ENCODE results near the gene PRSS8.
"Not testable (repeated sequence)": the region's sequence is repeated elsewhere in the genome, so short reads cannot be mapped to it uniquely, and the experiment has no call there.

Gene PRSS8

DNA sequence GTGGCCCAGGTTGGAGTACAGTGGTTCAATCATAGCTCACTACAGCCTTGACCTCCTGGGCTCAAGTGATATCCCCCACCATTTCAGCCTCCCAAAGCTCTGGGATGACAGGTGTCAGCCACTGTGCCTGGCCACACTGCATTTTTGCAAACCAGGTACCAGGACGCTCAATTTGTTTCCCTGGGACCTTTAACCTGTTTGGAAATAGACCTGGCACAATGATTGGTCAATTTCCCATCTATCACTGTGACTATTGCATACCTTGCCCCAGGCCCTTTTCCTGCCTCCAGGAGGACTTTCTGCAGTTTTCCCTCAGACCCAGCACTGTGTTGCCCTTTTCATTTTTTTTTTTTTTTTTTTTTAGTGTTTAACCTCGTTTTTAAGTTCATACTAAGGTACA is 33.3 kb upstream of the PRSS8 start:
- no peaks in the 10 kb centered on the region for H3K4me1 ChIP-seq (ENCODE audit: control insufficient read depth, insufficient read depth, low read length, poor library complexity, severe bottlenecking)
- no peak overlapping the region for H3K4me3 ChIP-seq (ENCODE audit: extremely low read depth, insufficient read depth, low read length, poor library complexity, severe bottlenecking)
- H3K27ac ChIP-seq (ENCODE audit: low read depth, low read length, severe bottlenecking): no peak overlapping the region
- WGBS, 2 experiments (ENCODE audit: insufficient coverage in 2 of 2): 89 to 100% methylated on average over 1 of the region's 2 CpGs
- no peaks in the 10 kb centered on the region for H3K9me3 ChIP-seq (ENCODE audit: control insufficient read depth, low read length)
- no peaks in the 10 kb centered on the region for H3K36me3 ChIP-seq (ENCODE audit: control insufficient read depth, insufficient read depth, low read length)

DNA sequence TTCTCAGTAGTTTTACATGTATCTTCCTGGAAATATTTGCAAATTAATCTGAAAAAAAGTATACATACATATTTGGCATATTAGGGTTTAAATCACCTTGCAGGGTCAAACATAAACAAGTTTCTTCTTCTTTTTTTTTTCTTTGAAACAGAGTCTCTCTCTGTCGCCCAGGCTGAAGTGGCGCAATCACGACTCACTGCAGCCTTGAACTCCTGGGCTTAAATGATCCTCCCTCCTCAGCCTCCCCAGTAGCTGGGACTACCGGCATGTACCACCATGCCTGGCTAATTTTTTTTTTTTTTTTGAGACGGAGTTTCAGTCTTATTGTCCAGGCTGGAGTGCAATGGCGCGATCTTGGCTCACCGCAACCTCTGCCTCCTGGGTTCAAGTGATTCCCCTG is 31.8 kb upstream of the PRSS8 start:
- no peak overlapping the region for H3K4me3 ChIP-seq (ENCODE audit: extremely low read depth, insufficient read depth, low read length, poor library complexity, severe bottlenecking)

DNA sequence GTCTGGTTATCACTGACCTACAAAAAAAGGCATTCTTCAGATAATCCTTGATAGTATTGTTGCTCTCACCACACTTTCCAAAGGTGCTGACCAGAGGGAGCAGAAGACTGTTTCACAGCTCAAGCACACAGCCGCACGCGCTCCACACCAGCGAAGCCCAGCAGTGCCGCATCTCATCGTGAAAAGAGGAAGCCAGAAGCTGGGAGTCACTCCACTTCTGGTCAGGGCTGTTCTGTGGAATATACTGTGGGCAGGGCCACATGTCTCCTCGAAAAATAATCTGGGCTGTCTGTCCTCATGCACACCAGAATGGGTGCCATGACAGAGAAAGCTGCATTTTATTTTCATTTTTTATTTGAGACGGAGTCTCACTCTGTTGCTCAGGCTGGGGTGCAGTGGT is 21.6 kb upstream of the PRSS8 start:
- 78 to 84% methylated on average over 5 to 8 of the region's 8 CpGs for WGBS, 2 experiments (ENCODE audit: insufficient coverage in 2 of 2)
- Histone ChIP-seq H3K4me3 (ENCODE audit: extremely low read depth, insufficient read depth, low read length, poor library complexity, severe bottlenecking) (no peak overlapping the region), H3K36me3 (ENCODE audit: control insufficient read depth, insufficient read depth, low read length) (no peaks in the 10 kb centered on the region), H3K9me3 (ENCODE audit: control insufficient read depth, low read length) (no peaks in the 10 kb centered on the region), H3K27ac (ENCODE audit: low read depth, low read length, severe bottlenecking) (no peak overlapping the region), H3K4me1 (ENCODE audit: control insufficient read depth, insufficient read depth, low read length, poor library complexity, severe bottlenecking) (no peaks in the 10 kb centered on the region)

More for the DNA sequence above, 31.8 kb upstream of the PRSS8 start:
- H3K4me1 ChIP-seq (ENCODE audit: control insufficient read depth, insufficient read depth, low read length, poor library complexity, severe bottlenecking): no peaks in the 10 kb centered on the region
- no peak overlapping the region for H3K27ac ChIP-seq (ENCODE audit: low read depth, low read length, severe bottlenecking)
- no peaks in the 10 kb centered on the region for H3K36me3 ChIP-seq (ENCODE audit: control insufficient read depth, insufficient read depth, low read length)
- WGBS, 2 experiments (ENCODE audit: insufficient coverage in 2 of 2): 87 to 93% methylated on average over 7 to 8 of the region's 8 CpGs
- H3K9me3 ChIP-seq (ENCODE audit: control insufficient read depth, low read length): no peaks in the 10 kb centered on the region

DNA sequence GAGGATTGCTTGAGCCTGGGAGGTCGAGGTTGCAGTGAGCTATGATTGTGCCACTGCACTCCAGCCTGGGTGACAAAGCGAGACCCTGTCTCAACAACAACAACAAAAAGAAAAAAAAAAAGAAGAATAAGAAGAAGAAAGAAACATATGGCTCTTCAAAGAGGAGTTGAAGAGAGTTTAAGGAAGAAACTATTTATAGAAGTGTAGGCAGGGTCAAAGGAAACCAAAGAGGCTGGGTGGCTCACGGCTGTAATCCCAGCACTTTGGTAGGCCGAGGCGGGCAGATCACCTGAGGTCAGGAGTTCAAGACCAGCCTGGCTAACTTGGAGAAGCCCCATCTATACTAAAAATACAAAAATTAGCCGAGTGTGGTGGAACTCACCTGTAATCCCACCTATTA is 15.4 kb upstream of the PRSS8 start:
- not testable (repeated sequence) for H3K36me3 ChIP-seq (ENCODE audit: control insufficient read depth, insufficient read depth, low read length); H3K27ac ChIP-seq (ENCODE audit: low read depth, low read length, severe bottlenecking); H3K4me1 ChIP-seq (ENCODE audit: control insufficient read depth, insufficient read depth, low read length, poor library complexity, severe bottlenecking); H3K9me3 ChIP-seq (ENCODE audit: control insufficient read depth, low read length); H3K4me3 ChIP-seq (ENCODE audit: extremely low read depth, insufficient read depth, low read length, poor library complexity, severe bottlenecking)
- 96 to 100% methylated on average over 1 to 3 of the region's 6 CpGs for WGBS, 2 experiments (ENCODE audit: insufficient coverage in 2 of 2)

DNA sequence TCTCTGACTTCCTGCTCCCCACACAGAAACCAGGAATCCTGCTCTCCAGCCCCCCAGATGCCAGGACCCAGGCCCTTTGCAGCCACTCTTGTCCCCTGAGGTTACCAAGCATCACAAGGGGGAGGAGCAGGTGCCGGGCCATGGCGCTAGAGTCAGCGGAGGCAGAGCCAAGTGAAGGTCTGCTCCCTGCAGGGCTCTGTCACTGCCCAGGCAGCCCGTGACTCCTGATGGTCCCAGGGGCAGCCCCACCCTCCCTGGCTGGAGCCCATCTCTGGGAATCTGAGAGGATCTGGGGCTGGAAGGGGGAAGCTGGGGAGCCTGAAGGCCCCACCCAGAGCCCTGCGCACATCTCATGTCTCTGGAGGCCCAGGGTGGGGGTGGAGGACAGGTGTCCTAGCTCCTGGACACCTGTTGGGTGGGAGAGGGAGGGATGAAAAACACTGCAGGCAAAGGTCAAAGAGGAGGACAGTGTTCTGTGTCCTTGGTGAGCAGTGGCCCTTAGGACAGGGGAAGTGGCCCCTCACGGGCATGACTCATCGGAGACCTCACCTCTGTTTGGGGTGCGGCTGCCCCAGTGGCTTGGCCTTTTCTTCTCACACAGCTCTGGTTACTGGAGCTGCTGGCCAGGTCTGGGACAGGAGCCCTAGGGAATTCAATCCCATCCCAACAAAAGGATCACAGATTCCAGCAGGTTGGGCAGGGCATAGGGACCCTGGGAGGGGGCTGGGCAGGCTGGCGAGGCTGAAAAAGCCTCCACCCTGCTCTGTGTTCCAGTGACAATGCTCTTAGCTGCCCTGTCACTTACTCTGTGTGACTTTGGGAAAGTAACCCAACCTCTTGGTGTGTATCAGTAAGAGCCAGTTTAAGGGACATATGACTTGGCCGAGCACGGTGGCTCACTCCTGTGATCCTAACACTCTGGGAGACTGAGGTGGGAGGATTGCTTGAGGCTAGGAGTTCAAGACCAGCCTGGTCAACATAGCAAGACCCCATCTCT is 14.7 kb upstream of the PRSS8 start, which contains the start of gene PRSS36:
TSS of gene PRSS36 (minus strand) at position 173 of the 997 bp plus-strand sequence. CDS start at position 142, 31 bp downstream.
- Histone ChIP-seq H3K36me3 (ENCODE audit: control insufficient read depth, insufficient read depth, low read length) (no peaks in the 10 kb centered on the region), H3K4me1 (ENCODE audit: control insufficient read depth, insufficient read depth, low read length, poor library complexity, severe bottlenecking) (peaks cover 4% of the 10 kb centered on the region), H3K27ac (ENCODE audit: low read depth, low read length, severe bottlenecking) (no peak within 1 kb of the TSS), H3K4me3 (ENCODE audit: extremely low read depth, insufficient read depth, low read length, poor library complexity, severe bottlenecking) (no peak within 1 kb of the TSS), H3K9me3 (ENCODE audit: control insufficient read depth, low read length) (no peaks in the 10 kb centered on the region)
- 79 to 88% methylated on average over 6 to 7 of the region's 11 CpGs for WGBS, 2 experiments (ENCODE audit: insufficient coverage in 2 of 2)

DNA sequence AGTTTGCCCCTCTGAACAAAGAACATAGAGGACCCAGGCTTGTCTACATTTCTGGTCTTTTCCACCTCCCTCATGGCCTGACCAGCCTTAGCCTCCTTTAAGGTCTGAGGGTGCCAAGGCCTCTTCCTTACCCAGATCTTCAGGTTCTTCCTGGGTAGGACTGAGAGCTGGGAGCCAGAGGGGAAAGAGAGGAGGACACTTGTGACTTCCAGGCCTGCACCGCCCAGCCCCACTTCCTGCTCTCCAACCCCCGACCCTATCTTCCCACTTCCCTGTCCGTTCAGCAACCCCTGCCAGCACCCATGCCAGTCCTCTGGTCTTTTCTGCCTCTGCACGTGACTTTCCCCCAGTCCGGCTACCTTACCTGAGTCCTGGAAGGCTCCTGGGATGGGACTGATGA is 13.8 kb upstream of the PRSS8 start:
- H3K9me3 ChIP-seq (ENCODE audit: control insufficient read depth, low read length): no peaks in the 10 kb centered on the region
- H3K36me3 ChIP-seq (ENCODE audit: control insufficient read depth, insufficient read depth, low read length): no peaks in the 10 kb centered on the region
- WGBS, 2 experiments (ENCODE audit: insufficient coverage in 2 of 2): 73 to 100% methylated on average over 2 to 3 of the region's 5 CpGs
- H3K4me3 ChIP-seq (ENCODE audit: extremely low read depth, insufficient read depth, low read length, poor library complexity, severe bottlenecking): no peak overlapping the region
- H3K4me1 ChIP-seq (ENCODE audit: control insufficient read depth, insufficient read depth, low read length, poor library complexity, severe bottlenecking): peaks cover 4% of the 10 kb centered on the region
- no peak overlapping the region for H3K27ac ChIP-seq (ENCODE audit: low read depth, low read length, severe bottlenecking)

DNA sequence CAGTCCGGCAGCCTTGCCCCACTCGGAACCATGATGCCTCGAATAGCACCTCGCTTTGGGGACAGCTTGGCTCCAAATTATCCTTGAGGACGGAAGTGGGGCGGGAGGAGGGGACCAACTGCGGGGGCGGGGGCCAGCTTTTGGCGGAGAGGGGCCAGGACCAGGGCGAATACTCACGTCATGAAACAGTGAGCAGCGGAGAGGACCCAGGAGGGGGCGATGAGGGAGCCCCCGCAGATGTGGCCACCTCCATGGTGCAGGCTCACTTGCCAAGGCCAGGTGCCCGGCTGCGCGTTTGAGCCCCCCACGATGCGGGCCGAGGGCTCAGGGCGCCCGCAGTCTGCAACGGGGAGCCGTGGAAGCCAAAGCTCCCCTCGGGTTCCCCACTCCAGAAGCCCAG is 13.4 kb upstream of the PRSS8 start:
- 90 to 91% methylated on average over 24 to 25 of the region's 25 CpGs for WGBS, 2 experiments (ENCODE audit: insufficient coverage in 2 of 2)
- H3K27ac ChIP-seq (ENCODE audit: low read depth, low read length, severe bottlenecking): no peak overlapping the region
- H3K4me3 ChIP-seq (ENCODE audit: extremely low read depth, insufficient read depth, low read length, poor library complexity, severe bottlenecking): no peak overlapping the region
- H3K9me3 ChIP-seq (ENCODE audit: control insufficient read depth, low read length): no peaks in the 10 kb centered on the region
- no peaks in the 10 kb centered on the region for H3K36me3 ChIP-seq (ENCODE audit: control insufficient read depth, insufficient read depth, low read length)
- H3K4me1 ChIP-seq (ENCODE audit: control insufficient read depth, insufficient read depth, low read length, poor library complexity, severe bottlenecking): peaks cover 4% of the 10 kb centered on the region

DNA sequence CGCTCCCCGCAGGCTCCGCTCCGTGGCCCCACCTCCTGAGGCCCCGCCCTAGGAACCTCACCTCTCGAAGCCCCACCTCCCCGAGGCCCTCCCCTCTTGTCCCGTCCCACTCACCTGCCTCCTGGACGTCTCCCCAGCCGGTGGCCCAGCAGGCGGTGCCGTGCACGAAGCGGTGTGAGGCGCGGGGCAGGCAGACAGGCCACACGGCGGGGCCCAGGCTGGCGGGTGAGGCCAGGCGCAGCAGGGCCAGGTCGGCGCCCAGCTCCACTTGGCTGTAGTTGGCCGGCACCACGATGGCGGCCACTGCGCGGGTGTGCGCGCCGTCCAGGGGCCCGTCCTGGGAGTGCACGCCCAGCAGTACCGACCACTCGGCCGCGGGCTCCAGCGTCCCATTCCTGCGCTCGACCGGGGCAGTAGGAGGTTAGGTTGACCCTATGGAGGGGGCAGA is 12.8 kb upstream of the PRSS8 start:
- WGBS, 2 experiments (ENCODE audit: insufficient coverage in 2 of 2): 56 to 75% methylated on average over 29 to 35 of the region's 40 CpGs
- Histone ChIP-seq H3K36me3 (ENCODE audit: control insufficient read depth, insufficient read depth, low read length) (no peaks in the 10 kb centered on the region), H3K9me3 (ENCODE audit: control insufficient read depth, low read length) (no peaks in the 10 kb centered on the region), H3K4me1 (ENCODE audit: control insufficient read depth, insufficient read depth, low read length, poor library complexity, severe bottlenecking) (peaks cover 4% of the 10 kb centered on the region), H3K4me3 (ENCODE audit: extremely low read depth, insufficient read depth, low read length, poor library complexity, severe bottlenecking) (no peak overlapping the region), H3K27ac (ENCODE audit: low read depth, low read length, severe bottlenecking) (no peak overlapping the region)

DNA sequence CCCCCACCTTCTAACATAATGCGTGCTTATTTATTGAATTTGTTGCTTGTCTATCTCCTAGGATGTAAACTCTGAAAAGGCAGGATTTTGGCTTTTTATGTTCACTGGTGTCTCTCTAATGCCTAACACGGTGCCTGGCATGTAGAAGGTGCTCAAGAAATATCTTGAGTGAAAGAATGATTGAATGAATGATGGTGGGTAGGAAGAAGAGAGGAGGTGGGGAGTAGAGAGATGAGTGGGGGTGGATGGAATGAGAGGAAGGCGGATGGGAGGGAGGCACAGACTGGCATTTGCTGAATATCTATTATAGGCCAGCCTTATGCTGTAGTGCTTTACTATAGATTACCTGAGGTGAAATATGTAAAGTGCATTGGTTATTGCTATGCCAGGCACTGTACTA is 12.0 kb upstream of the PRSS8 start:
- no peak overlapping the region for H3K4me3 ChIP-seq (ENCODE audit: extremely low read depth, insufficient read depth, low read length, poor library complexity, severe bottlenecking)

DNA sequence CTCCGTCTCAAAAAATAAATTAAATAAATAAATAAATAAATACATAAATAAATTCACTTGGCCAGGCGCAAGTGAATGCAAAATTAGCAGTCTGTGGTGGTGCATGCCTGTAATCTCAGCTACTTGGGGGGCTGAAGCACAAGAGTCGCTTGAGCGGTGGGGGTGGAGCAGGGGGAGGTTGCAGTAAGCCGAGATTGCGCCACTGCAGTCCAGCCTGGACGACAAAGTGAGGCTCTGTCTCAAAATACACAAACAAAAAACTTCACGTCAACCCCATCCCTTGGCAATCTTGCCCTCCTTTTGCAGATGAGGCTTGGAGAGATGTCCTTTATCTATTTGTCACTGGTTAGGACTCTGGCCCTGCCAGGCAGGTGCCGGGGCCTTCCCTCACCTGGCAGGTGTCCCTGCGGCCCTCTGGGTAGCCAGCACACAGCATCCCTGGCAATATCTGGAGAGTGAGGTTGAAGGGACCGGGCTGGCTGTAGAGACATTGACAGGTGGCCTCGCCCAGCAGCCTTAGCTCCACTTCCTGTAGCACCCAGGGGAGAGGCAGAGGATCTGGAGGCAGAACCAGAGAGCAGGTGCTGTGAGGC is 10.0 kb upstream of the PRSS8 start:
- no peak overlapping the region for H3K27ac ChIP-seq (ENCODE audit: low read depth, low read length, severe bottlenecking)
- no peaks in the 10 kb centered on the region for H3K9me3 ChIP-seq (ENCODE audit: control insufficient read depth, low read length)
- no peak overlapping the region for H3K4me3 ChIP-seq (ENCODE audit: extremely low read depth, insufficient read depth, low read length, poor library complexity, severe bottlenecking)
- WGBS, 2 experiments (ENCODE audit: insufficient coverage in 2 of 2): 79 to 89% methylated on average over 5 to 6 of the region's 12 CpGs
- no peaks in the 10 kb centered on the region for H3K36me3 ChIP-seq (ENCODE audit: control insufficient read depth, insufficient read depth, low read length)
- H3K4me1 ChIP-seq (ENCODE audit: control insufficient read depth, insufficient read depth, low read length, poor library complexity, severe bottlenecking): peaks cover 9% of the 10 kb centered on the region

More for the DNA sequence above, 12.0 kb upstream of the PRSS8 start:
- 81 to 92% methylated on average over 2 of the region's 3 CpGs for WGBS, 2 experiments (ENCODE audit: insufficient coverage in 2 of 2)
- Histone ChIP-seq H3K9me3 (ENCODE audit: control insufficient read depth, low read length) (no peaks in the 10 kb centered on the region), H3K4me1 (ENCODE audit: control insufficient read depth, insufficient read depth, low read length, poor library complexity, severe bottlenecking) (peaks cover 4% of the 10 kb centered on the region), H3K27ac (ENCODE audit: low read depth, low read length, severe bottlenecking) (no peak overlapping the region), H3K36me3 (ENCODE audit: control insufficient read depth, insufficient read depth, low read length) (no peaks in the 10 kb centered on the region)

DNA sequence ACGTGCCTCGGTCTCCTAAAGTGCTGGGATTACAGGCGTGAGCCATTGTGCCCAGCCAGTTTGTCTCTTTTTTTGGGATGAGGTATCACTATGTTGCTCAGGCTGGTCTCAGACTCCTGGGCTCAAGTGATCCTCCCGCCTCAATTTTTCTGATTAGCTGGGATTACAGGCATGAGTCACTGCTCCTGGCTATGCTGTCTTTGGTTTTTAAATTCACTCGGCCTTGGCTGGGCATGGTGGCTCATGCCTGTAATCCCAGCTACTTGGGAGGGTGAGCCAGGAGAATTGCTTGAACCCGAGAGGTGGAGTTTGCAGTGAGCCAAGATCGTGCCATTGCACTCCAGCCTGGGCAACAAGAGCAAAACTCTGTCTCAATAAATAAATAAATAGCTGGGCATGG is 8.9 kb upstream of the PRSS8 start:
- H3K36me3 ChIP-seq (ENCODE audit: control insufficient read depth, insufficient read depth, low read length); H3K4me1 ChIP-seq (ENCODE audit: control insufficient read depth, insufficient read depth, low read length, poor library complexity, severe bottlenecking); H3K4me3 ChIP-seq (ENCODE audit: extremely low read depth, insufficient read depth, low read length, poor library complexity, severe bottlenecking); H3K27ac ChIP-seq (ENCODE audit: low read depth, low read length, severe bottlenecking); H3K9me3 ChIP-seq (ENCODE audit: control insufficient read depth, low read length): not testable (repeated sequence)
- WGBS, 2 experiments (ENCODE audit: insufficient coverage in 2 of 2): 79 to 90% methylated on average over 5 of the region's 7 CpGs
